CD4-positive, alpha-beta T cell (primary cell): ENCODE measurements around the gene EMP1. TPM values are rescaled to one million over a fixed set of nuclear protein-coding genes. Genes with fewer than 3 reads are reported as not detected.

Experiments used
- ATAC-seq: fragments of 200-7000 bp; cut with Tn5 transposase; one replicate; pipeline ENCODE4 v1.10.0; 2022; ENCODE audit warnings: mild to moderate bottlenecking; ENCODE audit not compliant: poor library complexity
- CTCF ChIA-PET: fragments of 350-600 bp; sonication (Branson Sonifier 250); formaldehyde crosslinking; loops from one replicate; lab custom pipeline; 2021; ENCODE audit warnings: antibody characterized with exemption, inconsistent platforms; lab: Charles Lee
- POLR2A ChIA-PET: fragments of 350-600 bp; sonication (Branson Sonifier 250); formaldehyde crosslinking; loops from one replicate; lab custom pipeline; 2021; ENCODE audit warnings: antibody characterized with exemption, inconsistent platforms; lab: Charles Lee
- DNase-seq, 14 experiments: peaks; one replicate each; pipeline ENCODE4 v3.0.0-alpha.2; 2013 to 2020; ENCODE audit warnings: mixed read lengths in 2 of 14
- H3K27ac ChIP-seq, 2 donors: one replicate each; pipeline versions ENCODE4 v1.5.1 to v1.7.0; 2013; ENCODE audit warnings: low read length in 2 of 2, low read depth in 1 of 2, mild to moderate bottlenecking in 1 of 2
- H3K27me3 ChIP-seq, 2 experiments: 1 replicate in 1 of 2; 2 replicates in 1 of 2; pipeline versions ENCODE4 v1.6.1 to v1.7.0; 2013; ENCODE audit warnings: low read length in 2 of 2, control low read depth in 1 of 2, mild to moderate bottlenecking in 1 of 2, moderate library complexity in 1 of 2; ENCODE audit not compliant: insufficient read depth in 2 of 2, control insufficient read depth in 1 of 2
- H3K36me3 ChIP-seq: one replicate; pipeline ENCODE4 v1.6.1; 2013; ENCODE audit warnings: low read length, control low read depth; ENCODE audit not compliant: insufficient read depth
- H3K4me1 ChIP-seq: one replicate; pipeline ENCODE4 v1.6.1; 2013; ENCODE audit warnings: low read length, control low read depth; ENCODE audit not compliant: insufficient read depth
- H3K4me3 ChIP-seq: one replicate; pipeline ENCODE4 v1.5.1; 2013; ENCODE audit warnings: mild to moderate bottlenecking, low read length, moderate library complexity
- H3K9me3 ChIP-seq, 2 experiments: 1 replicate in 1 of 2; 2 replicates in 1 of 2; pipeline versions ENCODE4 v1.6.1 to v1.7.0; 2013; ENCODE audit warnings: low read length in 2 of 2, mild to moderate bottlenecking in 2 of 2, control low read depth in 1 of 2, moderate library complexity in 1 of 2; ENCODE audit not compliant: control insufficient read depth in 1 of 2, insufficient read depth in 1 of 2
- H3K27ac Mint-ChIP-seq: one replicate; pipeline ENCODE4 v1.8.0; 2020; ENCODE audit warnings: mixed read lengths
- H3K27me3 Mint-ChIP-seq: one replicate; pipeline ENCODE4 v1.8.0; 2021; ENCODE audit warnings: mixed read lengths
- H3K36me3 Mint-ChIP-seq: one replicate; pipeline ENCODE4 v1.8.0; 2021; ENCODE audit warnings: low read depth, mixed read lengths
- H3K4me1 Mint-ChIP-seq: one replicate; pipeline ENCODE4 v1.8.0; 2021; ENCODE audit warnings: low read depth, mixed read lengths
- H3K4me3 Mint-ChIP-seq: one replicate; pipeline ENCODE4 v1.8.0; 2020; ENCODE audit warnings: mild to moderate bottlenecking, mixed read lengths
- H3K9me3 Mint-ChIP-seq: one replicate; pipeline ENCODE4 v1.8.0; 2020; ENCODE audit warnings: mixed read lengths
- CTCF ChIP-seq: fragments of 200-600 bp; IDR thresholded peaks from one replicate; pipeline ENCODE4 v1.8.0; 2022; ENCODE audit warnings: antibody characterized with exemption, mild to moderate bottlenecking
- intact Hi-C, 2 experiments: fragments of 100-400 bp; cut with DNase I in 1 of 2; cut with micrococcal nuclease in 1 of 2; formaldehyde crosslinking; loops; one replicate each; pipeline versions ENCODE4 v1.15.1 to v1.9.0; 2023 to 2025; cut with DNase I, micrococcal nuclease
- total RNA-seq, 174 experiments: library from RNA in 2 of 174; stranded (reverse) in 2 of 174; gene quantifications; one replicate each; pipeline ENCODE4 v1.2.3 and lab custom pipeline; 2021 to 2026

The EMP1 gene
- total RNA-seq, 2 experiments from 2014 or later: 9.0 to 9.1 TPM

GRCh38 chr12:13149411-13149810 is 47.1 kb upstream of the EMP1 start:
- Mint-ChIP-seq H3K27ac (no peak overlapping the region), H3K4me3 (no peak overlapping the region), H3K36me3 (no peaks in the 10 kb centered on the region), H3K4me1 (peaks cover 12% of the 10 kb centered on the region), H3K9me3 (no peaks in the 10 kb centered on the region), H3K27me3 (no peaks in the 10 kb centered on the region)
- peaks cover 9% of the 10 kb centered on the region for H3K4me1 ChIP-seq
- H3K9me3 ChIP-seq: no peaks in the 10 kb centered on the region
- intact Hi-C loops: no loop called here
- no peak for DNase-seq
- H3K27me3 ChIP-seq: no peaks in the 10 kb centered on the region
- ChIA-PET CTCF (no interaction called here), POLR2A (no interaction called here)
- H3K4me3 ChIP-seq: no peak overlapping the region
- no peak overlapping the region for H3K27ac ChIP-seq
- TF ChIP-seq CTCF: no peak
- H3K36me3 ChIP-seq: no peaks in the 10 kb centered on the region
- no peak for ATAC-seq

GRCh38 chr12:13152281-13152680 is 44.2 kb upstream of the EMP1 start:
- no peaks in the 10 kb centered on the region for H3K9me3 Mint-ChIP-seq
- H3K27me3 ChIP-seq: no peaks in the 10 kb centered on the region
- no peaks in the 10 kb centered on the region for H3K27me3 Mint-ChIP-seq
- intact Hi-C loops: no loop called here
- ChIA-PET POLR2A (no interaction called here), CTCF (no interaction called here)
- no peak for TF ChIP-seq CTCF
- no peaks in the 10 kb centered on the region for H3K4me1 ChIP-seq
- no peak for ATAC-seq
- H3K36me3 Mint-ChIP-seq: no peaks in the 10 kb centered on the region
- no peaks in the 10 kb centered on the region for H3K9me3 ChIP-seq
- H3K4me3 ChIP-seq: no peak overlapping the region
- no peak overlapping the region for H3K27ac Mint-ChIP-seq
- no peaks in the 10 kb centered on the region for H3K4me1 Mint-ChIP-seq
- H3K27ac ChIP-seq: no peak overlapping the region
- H3K4me3 Mint-ChIP-seq: no peak overlapping the region
- DNase-seq: no peak
- H3K36me3 ChIP-seq: no peaks in the 10 kb centered on the region

- intact Hi-C loops: no loop called here
- H3K27me3 Mint-ChIP-seq: no peaks in the 10 kb centered on the region
- ChIA-PET POLR2A (no interaction called here), CTCF (no interaction called here)
- no peak for ATAC-seq
- TF ChIP-seq CTCF: no peak
- H3K9me3 Mint-ChIP-seq: no peaks in the 10 kb centered on the region
- no peaks in the 10 kb centered on the region for H3K27me3 ChIP-seq
- H3K36me3 Mint-ChIP-seq: no peaks in the 10 kb centered on the region
- H3K4me1 ChIP-seq: no peaks in the 10 kb centered on the region
- H3K27ac ChIP-seq: no peak overlapping the region
- H3K36me3 ChIP-seq: no peaks in the 10 kb centered on the region
- H3K4me1 Mint-ChIP-seq: no peaks in the 10 kb centered on the region
- no peak overlapping the region for H3K27ac Mint-ChIP-seq
- H3K4me3 Mint-ChIP-seq: no peak overlapping the region
- H3K4me3 ChIP-seq: no peak overlapping the region
- DNase-seq: no peak
- H3K9me3 ChIP-seq: no peaks in the 10 kb centered on the region
Observed at GRCh38 chr12:13152756-13153155, 43.8 kb upstream of the EMP1 start.
